Measurements from ENCODE around the gene VIL1. TPM values are rescaled to one million over a fixed set of nuclear protein-coding genes. Genes with fewer than 3 reads are reported as not detected.
A peak's percentile ranks its signal among the peaks of the same experiment; 100 is the strongest.

The VIL1 gene
- total and polyA plus RNA-seq, 2 of the 4 experiments (the other 2 are of a cell fraction): not detected

- Histone ChIP-seq H2BK5ac (ENCODE audit: low read depth, low read length, poor library complexity, severe bottlenecking) (no peak overlapping the region), H3K9me3 (ENCODE audit: control insufficient read depth, insufficient read depth, low read length) (no peaks in the 10 kb centered on the region), H3K4me3 (ENCODE audit: insufficient read depth, low read depth, low read length) (no peak overlapping the region), H3K79me1 (ENCODE audit: low read depth in 1 of 2, low read length in 2 of 2) (no peaks in the 10 kb centered on the region), H3K4me1 (ENCODE audit: control insufficient read depth, insufficient read depth, low read length) (peaks cover 3% of the 10 kb centered on the region; the same call in 1 of the 2 replicates), H3K36me3 (ENCODE audit: control insufficient read depth, insufficient read depth, low read length) (0 out of 2 replicates have a peak, but pooled peaks cover 2% of the 10 kb centered on the region), H3K23ac (ENCODE audit: low read depth, low read length) (no peak overlapping the region), H3K27me3 (ENCODE audit: control insufficient read depth, insufficient read depth, low read length) (no peaks in the 10 kb centered on the region), H2AK5ac (ENCODE audit: low read depth, low read length) (no peak overlapping the region), H4K5ac (ENCODE audit: low read depth, low read length) (no peak overlapping the region), H3K9me1 (ENCODE audit: insufficient read depth, low read length) (peaks cover 5% of the 10 kb centered on the region; the same call in 1 of the 2 replicates), H3K9ac (ENCODE audit: low read depth, low read length) (no peak overlapping the region), H3K4ac (ENCODE audit: low read depth, low read length) (no peak overlapping the region), H4K8ac (ENCODE audit: low read depth in 2 of 2, low read length in 2 of 2) (no peak overlapping the region), H4K20me1 (ENCODE audit: insufficient read depth, low read length) (peaks cover 3% of the 10 kb centered on the region; the same call in 1 of the 2 replicates), H2AFZ (replicated peaks; ENCODE audit: low read length, poor library complexity) (no peak overlapping the region), H2BK20ac (ENCODE audit: low read depth, low read length) (no peak overlapping the region), H3K14ac (replicated peaks; ENCODE audit: low read depth, low read length) (no peak overlapping the region), H3K27ac (ENCODE audit: insufficient read depth, low read length) (no peak overlapping the region), H2BK15ac (ENCODE audit: low read depth, low read length) (no peak overlapping the region), H3K4me2 (ENCODE audit: low read depth, low read length) (no peak overlapping the region), H2AK9ac (replicated peaks; ENCODE audit: low read depth, low read length, poor library complexity) (no peak overlapping the region), H4K91ac (ENCODE audit: insufficient read depth, low read depth, low read length) (no peak overlapping the region), H3K18ac (ENCODE audit: low read depth, low read length) (no peak overlapping the region), H3K56ac (ENCODE audit: extremely low read depth, insufficient read depth, low read length) (no peak overlapping the region), H2BK120ac (ENCODE audit: low read depth, low read length) (no peak overlapping the region)
- no peak for TF ChIP-seq CEBPB (IDR thresholded peaks at IDR 0.05; ENCODE audit: low read depth, low read length)
- no peak for TF ChIP-seq POLR2A (IDR thresholded peaks at IDR 0.05; ENCODE audit: low read depth, low read length)
- no peak for TF ChIP-seq RAD21 (IDR thresholded peaks at IDR 0.05; ENCODE audit: low read length)
- no peak for TF ChIP-seq RFX5 (IDR thresholded peaks at IDR 0.05; ENCODE audit: low read depth, low read length)
- peak; percentile 67 for TF ChIP-seq RCOR1 (IDR thresholded peaks at IDR 0.05; ENCODE audit: insufficient replicate concordance, low read length)
- TF ChIP-seq FOS (IDR thresholded peaks at IDR 0.05; ENCODE audit: low read depth, low read length): peak; percentile 68; the same call in 1 of the 2 replicates
- intact Hi-C loops (cut with micrococcal nuclease) (no loop called here), dilution Hi-C loops (cut with HindIII; ENCODE audit: low sequenced_read_pairs, unreplicated experiment) (no loop called here), in situ Hi-C loops (cut with MboI; ENCODE audit: low sequenced_read_pairs) (no loop called here)
- no TSS peak for BruUV-seq (replicated peaks)
- WGBS, 2 experiments (ENCODE audit: extremely low coverage in 2 of 2, insufficient read length in 1 of 2): no CpG with 5 or more reads among the region's 3 CpGs
- ChIA-PET CTCF (no interaction called here), POLR2A (ENCODE audit: unreplicated experiment) (no interaction called here)
- peak; percentile 92 for ATAC-seq (ENCODE audit: low read depth)
- DNase-seq: peak; percentile 45
Observed at GRCh38 chr2:218448934-218449333, 30.0 kb downstream of the VIL1 start.
